IMR-90 (cell line): ENCODE measurements around the gene CEP57L1. TPM values are rescaled to one million over a fixed set of nuclear protein-coding genes. Genes with fewer than 3 reads are reported as not detected.
"Not testable (repeated sequence)": the region's sequence is repeated elsewhere in the genome, so short reads cannot be mapped to it uniquely, and the experiment has no call there.

ENCODE experiments used
- ATAC-seq: fragments of 200-7000 bp; cut with Tn5 transposase; 2 replicates; pipeline ENCODE4 v1.9.1; 2020; ENCODE audit warnings: low read depth, mild to moderate bottlenecking, moderate library complexity
- BruUV-seq: library from RNA; stranded (reverse); fragments of 400-500 nt; replicated peaks from 2 replicates; lab custom pipeline; 2021; lab: Mats Ljungman, UMichigan
- CTCF ChIA-PET: fragments of 300-600 bp; formaldehyde crosslinking; extraction: SDS; loops from one replicate; lab custom pipeline; 2021; ENCODE audit warnings: antibody characterized with exemption; lab: Yijun Ruan, JAX
- POLR2A ChIA-PET: fragments of 300-600 bp; sonication (Branson Sonifier 250); formaldehyde crosslinking; loops from one replicate; lab custom pipeline; 2022; ENCODE audit warnings: antibody characterized with exemption; ENCODE audit not compliant: unreplicated experiment; lab: Charles Lee
- DNase-seq: peaks from one replicate; pipeline ENCODE4 v3.0.0; 2013
- H2AFZ ChIP-seq: replicated peaks from 2 replicates; pipeline ENCODE3; 2013; ENCODE audit warnings: low read length, mild to moderate bottlenecking; ENCODE audit not compliant: poor library complexity
- H2AK5ac ChIP-seq: 2 replicates; pipeline ENCODE4 v1.6.1; 2013; ENCODE audit warnings: low read depth, low read length, inconsistent platforms
- H2AK9ac ChIP-seq: replicated peaks from 2 replicates; pipeline ENCODE3; 2013; ENCODE audit warnings: mild to moderate bottlenecking, low read depth, low read length, moderate library complexity; ENCODE audit not compliant: poor library complexity
- H2BK120ac ChIP-seq: 2 replicates; pipeline ENCODE4 v1.6.1; 2013; ENCODE audit warnings: low read depth, low read length, inconsistent platforms
- H2BK15ac ChIP-seq: 3 replicates; pipeline ENCODE4 v1.6.1; 2013; ENCODE audit warnings: low read depth, low read length, inconsistent platforms
- H2BK20ac ChIP-seq: 2 replicates; pipeline ENCODE4 v1.6.1; 2013; ENCODE audit warnings: low read depth, mild to moderate bottlenecking, inconsistent platforms, low read length, moderate library complexity
- H2BK5ac ChIP-seq: 2 replicates; pipeline ENCODE4 v1.6.1; 2013; ENCODE audit warnings: mild to moderate bottlenecking, low read depth, low read length, inconsistent platforms; ENCODE audit not compliant: poor library complexity, severe bottlenecking
- H3K14ac ChIP-seq: replicated peaks from 2 replicates; pipeline ENCODE4 v1.6.1; 2013; ENCODE audit warnings: low read depth, low read length, inconsistent platforms
- H3K18ac ChIP-seq: 2 replicates; pipeline ENCODE4 v1.6.1; 2013; ENCODE audit warnings: low read depth, low read length, control low read depth
- H3K23ac ChIP-seq: 2 replicates; pipeline ENCODE4 v1.6.1; 2013; ENCODE audit warnings: low read depth, low read length, inconsistent platforms
- H3K27ac ChIP-seq: 2 replicates; pipeline ENCODE4 v1.5.1; 2013; ENCODE audit warnings: mild to moderate bottlenecking, control low read depth, low read length; ENCODE audit not compliant: insufficient read depth
- H3K27me3 ChIP-seq: 2 replicates; pipeline ENCODE4 v1.6.1; 2013; ENCODE audit warnings: low read length; ENCODE audit not compliant: control insufficient read depth, insufficient read depth
- H3K36me3 ChIP-seq: 2 replicates; pipeline ENCODE4 v1.6.1; 2013; ENCODE audit warnings: low read length, mixed read lengths; ENCODE audit not compliant: control insufficient read depth, insufficient read depth
- H3K4ac ChIP-seq: 2 replicates; pipeline ENCODE4 v1.6.1; 2013; ENCODE audit warnings: low read depth, low read length, inconsistent platforms
- H3K4me1 ChIP-seq: 2 replicates; pipeline ENCODE4 v1.6.1; 2013; ENCODE audit warnings: low read length, mixed read lengths; ENCODE audit not compliant: control insufficient read depth, insufficient read depth
- H3K4me2 ChIP-seq: 2 replicates; pipeline ENCODE4 v1.6.1; 2013; ENCODE audit warnings: low read depth, mild to moderate bottlenecking, control low read depth, low read length, moderate library complexity
- H3K4me3 ChIP-seq: 2 replicates; pipeline ENCODE4 v1.5.1; 2013; ENCODE audit warnings: low read depth, mild to moderate bottlenecking, control low read depth, low read length, moderate library complexity; ENCODE audit not compliant: insufficient read depth
- H3K56ac ChIP-seq: 2 replicates; pipeline ENCODE4 v1.6.1; 2013; ENCODE audit warnings: low read length, inconsistent platforms; ENCODE audit not compliant: insufficient read depth; ENCODE audit errors: extremely low read depth
- H3K79me1 ChIP-seq, 2 experiments: 2 replicates each; pipeline ENCODE4 v1.6.1; 2013; ENCODE audit warnings: low read length in 2 of 2, inconsistent platforms in 1 of 2, low read depth in 1 of 2
- H3K9ac ChIP-seq: 2 replicates; pipeline ENCODE4 v1.6.1; 2013; ENCODE audit warnings: low read depth, low read length, control low read depth
- H3K9me1 ChIP-seq: 2 replicates; pipeline ENCODE4 v1.6.1; 2013; ENCODE audit warnings: low read length, inconsistent platforms; ENCODE audit not compliant: insufficient read depth
- H3K9me3 ChIP-seq: 2 replicates; pipeline ENCODE4 v1.6.1; 2013; ENCODE audit warnings: low read length; ENCODE audit not compliant: control insufficient read depth, insufficient read depth
- H4K20me1 ChIP-seq: 2 replicates; pipeline ENCODE4 v1.6.1; 2013; ENCODE audit warnings: low read length, inconsistent platforms; ENCODE audit not compliant: insufficient read depth
- H4K5ac ChIP-seq: 2 replicates; pipeline ENCODE4 v1.6.1; 2013; ENCODE audit warnings: mild to moderate bottlenecking, low read depth, low read length, control low read depth
- H4K8ac ChIP-seq, 2 experiments: 2 replicates each; pipeline ENCODE4 v1.6.1; 2013; ENCODE audit warnings: low read depth in 2 of 2, low read length in 2 of 2, control low read depth in 1 of 2, inconsistent platforms in 1 of 2
- H4K91ac ChIP-seq: 2 replicates; pipeline ENCODE4 v1.6.1; 2013; ENCODE audit warnings: low read depth, low read length, inconsistent platforms; ENCODE audit not compliant: insufficient read depth
- WGBS, 2 experiments: methylation state at CpG; one replicate each; pipeline versions ENCODE4 v1.1.5 to v1.1.7; 2013; ENCODE audit warnings: missing lambda C conversion rate in 2 of 2; ENCODE audit not compliant: insufficient read length in 1 of 2; ENCODE audit errors: extremely low coverage in 2 of 2; 5-methylcytosine and 5-hydroxymethylcytosine counted together
- dilution Hi-C: fragments of 300-500 bp; cut with HindIII; formaldehyde crosslinking; loops from one replicate; pipeline ENCODE4 v1.14.3; 2018; ENCODE audit warnings: low sequenced_read_pairs; ENCODE audit not compliant: unreplicated experiment
- in situ Hi-C: fragments of 300-500 bp; cut with MboI; formaldehyde crosslinking; loops from 3 replicates; pipeline ENCODE4 v1.14.3; 2019; ENCODE audit warnings: low sequenced_read_pairs, inconsistent platforms, mixed read lengths
- intact Hi-C: fragments of 100-400 bp; cut with micrococcal nuclease; formaldehyde crosslinking; loops from 2 replicates; pipeline ENCODE4 v1.10.0; 2022
- polyA plus RNA-seq, 3 experiments: library from polyadenylated mRNA; depleted of rRNA; stranded (reverse); fragments of >200 nt; gene quantifications; 2 replicates each; pipeline ENCODE4 v1.2.3, GENCODE V29; 2012; ENCODE audit warnings: low replicate concordance in 1 of 3
- total RNA-seq: library from RNA; depleted of rRNA; stranded (reverse); fragments of >200 nt; gene quantifications from 2 replicates; pipeline ENCODE4 v1.2.3, GENCODE V29; 2012

CEP57L1 gene
- total and polyA plus RNA-seq, 2 of the 4 experiments (the other 2 are of a cell fraction), result 10.3 to 21.9 TPM

DNA sequence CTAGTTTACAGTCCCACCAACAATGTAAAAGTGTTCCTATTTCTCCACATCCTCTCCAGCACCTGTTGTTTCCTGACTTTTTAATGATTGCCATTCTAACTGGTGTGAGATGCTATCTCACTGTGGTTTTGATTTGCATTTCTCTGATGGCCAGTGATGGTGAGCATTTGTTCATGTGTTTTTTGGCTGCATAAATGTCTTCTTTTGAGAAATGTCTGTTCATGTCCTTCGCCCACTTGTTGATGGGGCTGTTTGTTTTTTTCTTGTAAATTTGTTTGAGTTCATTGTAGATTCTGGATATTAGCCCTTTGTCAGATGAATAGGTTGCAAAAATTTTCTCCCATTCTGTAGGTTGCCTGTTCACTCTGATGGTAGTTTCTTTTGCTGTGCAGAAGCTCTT, 53.4 kb downstream of the CEP57L1 start:
- POLR2A ChIA-PET, H3K4me2 ChIP-seq, H2AK9ac ChIP-seq, H3K36me3 ChIP-seq, H4K91ac ChIP-seq, H2BK5ac ChIP-seq, intact Hi-C loops, H3K23ac ChIP-seq, in situ Hi-C loops, H3K9me1 ChIP-seq, H3K4me3 ChIP-seq, H3K27me3 ChIP-seq, H2AFZ ChIP-seq, H4K20me1 ChIP-seq, H3K14ac ChIP-seq, H4K8ac ChIP-seq, H3K79me1 ChIP-seq, H3K27ac ChIP-seq, H2BK15ac ChIP-seq, H2BK20ac ChIP-seq, H3K9ac ChIP-seq, H3K56ac ChIP-seq, CTCF ChIA-PET, dilution Hi-C loops, DNase-seq, H3K4ac ChIP-seq, H3K18ac ChIP-seq, ATAC-seq, H4K5ac ChIP-seq, H3K9me3 ChIP-seq, H3K4me1 ChIP-seq, H2AK5ac ChIP-seq, H2BK120ac ChIP-seq, BruUV-seq: not testable (repeated sequence)
- no CpG with 5 or more reads among the region's 1 CpG for WGBS, 2 experiments
